Mammary microvascular endothelial cell (primary cell): ENCODE results near the gene ETNK2. TPM values are rescaled to one million over a fixed set of nuclear protein-coding genes. Genes with fewer than 3 reads are reported as not detected.

Source experiments
- total RNA-seq: library from RNA; depleted of rRNA; stranded (reverse); fragments of >200 nt; gene quantifications from 2 replicates; pipeline ENCODE4 v1.2.3, GENCODE V29; 2015

ETNK2 gene, protein sequence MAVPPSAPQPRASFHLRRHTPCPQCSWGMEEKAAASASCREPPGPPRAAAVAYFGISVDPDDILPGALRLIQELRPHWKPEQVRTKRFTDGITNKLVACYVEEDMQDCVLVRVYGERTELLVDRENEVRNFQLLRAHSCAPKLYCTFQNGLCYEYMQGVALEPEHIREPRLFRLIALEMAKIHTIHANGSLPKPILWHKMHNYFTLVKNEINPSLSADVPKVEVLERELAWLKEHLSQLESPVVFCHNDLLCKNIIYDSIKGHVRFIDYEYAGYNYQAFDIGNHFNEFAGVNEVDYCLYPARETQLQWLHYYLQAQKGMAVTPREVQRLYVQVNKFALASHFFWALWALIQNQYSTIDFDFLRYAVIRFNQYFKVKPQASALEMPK
- 12.9 and 13.1 TPM in 2 replicates for total RNA-seq

GRCh38 chr1:204151552-204152309 lies at the start of gene ETNK2:
Gene ETNK2, minus strand, starts transcription at chr1:204152044. Its CDS starts 192 bp downstream, at chr1:204151852.

GRCh38 chr1:204196068-204196795 lies 44.4 kb upstream of the ETNK2 start, which contains the start of gene KISS1:
Gene KISS1, minus strand, starts transcription at chr1:204196491. Its CDS starts 3,615 bp downstream, at chr1:204192876.

DNA sequence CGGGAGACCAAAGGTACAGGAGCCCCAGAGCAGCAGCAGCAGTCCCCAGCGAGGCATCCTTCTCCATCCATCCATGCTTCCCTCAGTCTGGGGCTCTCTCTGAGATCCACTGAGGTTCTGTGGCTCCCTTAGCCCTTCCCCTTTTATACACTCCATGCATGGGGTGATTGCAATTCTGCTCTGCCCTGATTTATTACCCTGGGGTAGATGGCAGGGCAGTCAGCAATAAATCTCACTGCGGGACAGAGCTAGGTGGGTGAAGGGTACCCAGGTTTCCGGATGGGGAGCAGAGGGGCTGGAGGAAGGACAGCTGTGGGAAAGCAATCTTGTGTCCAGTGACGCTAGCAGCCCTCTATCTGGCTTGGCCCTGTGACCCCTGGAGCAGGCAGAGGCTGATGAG lies 14.4 kb upstream of the ETNK2 start, which contains the start of gene REN:
REN (minus strand) TSS at position 119 of the 400 bp plus-strand sequence; CDS start at position 75, 44 bp downstream.

Other genes with a start within 250 kb of the ETNK2 start
- 9.9 and 10.9 TPM in 2 replicates for gene SOX13, start 78.9 kb downstream of the ETNK2 start, total RNA-seq
- gene REN, start 14.3 kb upstream of the ETNK2 start, total RNA-seq = 0.39 and 0.40 TPM in 2 replicates
- gene KISS1, start 44.4 kb upstream of the ETNK2 start, total RNA-seq = 12.6 and 21.9 TPM in 2 replicates
- gene GOLT1A, start 61.9 kb upstream of the ETNK2 start, total RNA-seq = not detected in 2 replicates
- 1.3 TPM in 2 replicates for gene PLEKHA6, start 207.9 kb upstream of the ETNK2 start, total RNA-seq